NCI-H1048 (cell line): Measurements from ENCODE around the gene PCDHA2.
A peak's percentile ranks its signal among the peaks of the same experiment; 100 is the strongest.
"Not testable (repeated sequence)": the region's sequence is repeated elsewhere in the genome, so short reads cannot be mapped to it uniquely, and the experiment has no call there.

ENCODE experiments used
- DNase-seq: peaks from one replicate; lab custom pipeline; 2025; lab: John Stamatoyannopoulos, UW

The PCDHA2 gene

DNA sequence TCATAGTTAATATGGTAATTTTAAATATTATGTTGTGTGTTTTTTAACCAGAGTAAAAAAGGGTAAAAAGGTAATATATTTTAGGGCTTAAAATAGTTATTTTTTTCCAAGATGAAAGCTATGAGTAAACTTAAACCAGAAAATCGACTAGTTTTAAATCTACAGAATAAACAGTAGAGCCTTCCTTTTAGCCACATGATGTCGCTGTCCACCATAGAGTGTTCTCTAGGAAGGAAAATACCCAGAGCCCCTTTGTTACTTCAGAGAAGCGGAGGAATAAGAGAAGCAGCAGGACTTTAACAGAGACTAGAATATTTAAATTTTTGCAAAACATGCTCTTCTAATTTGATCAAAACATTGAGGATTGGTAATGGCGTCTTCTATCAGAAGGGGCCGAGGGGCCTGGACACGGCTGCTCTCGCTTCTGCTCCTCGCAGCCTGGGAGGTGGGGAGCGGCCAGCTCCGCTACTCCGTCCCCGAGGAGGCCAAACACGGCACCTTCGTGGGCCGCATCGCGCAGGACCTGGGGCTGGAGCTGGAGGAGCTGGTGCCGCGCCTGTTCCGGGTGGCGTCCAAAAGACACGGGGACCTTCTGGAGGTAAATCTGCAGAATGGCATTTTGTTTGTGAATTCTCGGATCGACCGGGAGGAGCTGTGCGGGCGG lies at the start of gene PCDHA2:
Gene PCDHA2 (plus strand): TSS at position 258 of the 664 bp plus-strand sequence.
- no peak for DNase-seq

DNA sequence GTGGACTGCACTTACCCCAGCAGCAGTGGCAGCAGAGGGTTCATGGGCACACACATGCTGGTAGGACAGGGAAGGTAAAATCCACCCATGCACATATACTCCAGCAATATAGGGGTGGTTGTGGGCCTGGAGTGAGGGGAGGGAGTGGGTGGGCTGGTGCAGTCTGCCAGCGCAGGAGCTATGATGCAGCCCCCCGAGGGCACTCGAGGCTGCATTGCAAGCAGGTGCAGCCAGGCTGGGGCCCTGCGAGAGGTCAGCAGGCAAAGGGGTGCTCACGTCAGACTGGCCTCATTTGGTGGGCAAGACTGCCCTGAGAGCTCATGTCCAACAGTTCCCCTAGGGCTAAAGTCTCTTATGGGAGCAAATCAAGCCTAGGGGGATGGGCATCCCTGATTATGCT lies 41.1 kb upstream of the PCDHA2 start:
- no peak for DNase-seq

DNA sequence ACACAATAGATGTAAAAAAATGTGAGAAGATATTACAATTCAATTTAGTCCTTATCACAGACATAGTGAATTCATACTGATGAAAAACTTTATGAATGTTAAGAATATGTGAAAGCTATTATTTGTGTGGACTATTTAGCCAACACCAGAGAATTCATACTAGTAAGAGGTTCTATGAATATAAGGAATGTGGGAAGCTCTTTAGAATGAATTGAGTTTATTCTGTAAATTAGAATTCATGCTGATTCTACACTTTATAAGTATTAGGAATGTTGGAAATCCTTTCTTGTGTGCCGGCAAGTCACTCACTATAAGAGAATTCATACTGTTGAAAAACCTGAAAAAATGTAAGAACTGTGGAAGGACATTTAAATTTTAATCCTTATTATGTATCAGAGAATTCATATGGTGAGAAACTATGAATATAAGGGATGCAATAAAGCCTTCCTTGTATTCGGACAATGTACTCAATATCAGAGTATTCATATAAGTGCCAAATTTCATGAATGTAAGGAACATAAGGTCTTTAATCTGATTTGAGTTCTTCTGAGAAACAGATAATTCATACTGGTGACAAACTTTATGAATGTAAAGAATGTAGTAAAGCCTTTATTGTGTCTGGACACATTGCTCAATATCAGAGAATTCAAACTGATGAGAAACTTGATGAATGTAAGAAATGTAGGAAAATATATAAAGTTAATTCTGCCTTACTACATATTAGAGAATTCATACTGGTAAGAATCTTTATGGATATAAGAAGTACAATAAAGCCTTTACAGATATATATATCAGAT lies 30.3 kb upstream of the PCDHA2 start:
- no peak for DNase-seq

DNA sequence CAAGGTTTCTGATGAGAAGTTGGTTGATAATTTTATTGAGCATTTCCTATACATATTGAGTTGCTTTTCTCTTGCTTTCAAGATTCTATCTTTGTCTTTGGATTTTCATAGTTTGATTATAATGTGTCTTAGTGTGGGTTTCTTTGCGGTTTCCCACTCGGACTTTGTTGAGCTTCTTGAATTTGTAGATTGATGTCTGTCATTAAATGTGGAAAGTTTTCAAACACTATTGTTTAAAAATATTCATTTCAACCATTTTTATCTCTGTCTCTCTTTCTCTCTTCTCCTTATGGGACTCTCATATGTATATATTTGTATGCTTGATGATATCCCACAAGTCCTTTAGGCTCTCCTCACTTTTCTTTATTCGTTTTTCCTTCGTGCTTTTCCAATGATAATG lies 27.2 kb upstream of the PCDHA2 start:
- DNase-seq: no peak

DNA sequence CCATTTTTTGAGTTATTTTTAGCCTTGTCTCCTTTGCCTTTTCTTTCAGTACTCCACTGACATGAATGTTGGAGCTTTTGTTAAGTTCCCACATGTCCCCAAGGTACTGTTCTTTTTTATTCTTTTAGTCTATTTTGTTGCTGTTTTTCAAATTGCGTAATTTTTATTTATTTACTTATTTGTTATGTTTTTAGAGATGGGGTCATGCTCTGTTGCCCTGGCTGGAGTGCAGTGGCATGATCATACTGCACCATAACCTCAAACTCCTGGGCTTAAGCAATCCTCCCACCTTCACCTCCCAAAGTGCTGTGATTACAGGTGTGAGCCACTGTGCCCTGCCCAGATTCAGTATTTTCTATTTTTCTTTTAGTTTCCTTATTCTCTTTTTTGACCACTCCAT lies 14.1 kb upstream of the PCDHA2 start:
- no peak for DNase-seq

DNA sequence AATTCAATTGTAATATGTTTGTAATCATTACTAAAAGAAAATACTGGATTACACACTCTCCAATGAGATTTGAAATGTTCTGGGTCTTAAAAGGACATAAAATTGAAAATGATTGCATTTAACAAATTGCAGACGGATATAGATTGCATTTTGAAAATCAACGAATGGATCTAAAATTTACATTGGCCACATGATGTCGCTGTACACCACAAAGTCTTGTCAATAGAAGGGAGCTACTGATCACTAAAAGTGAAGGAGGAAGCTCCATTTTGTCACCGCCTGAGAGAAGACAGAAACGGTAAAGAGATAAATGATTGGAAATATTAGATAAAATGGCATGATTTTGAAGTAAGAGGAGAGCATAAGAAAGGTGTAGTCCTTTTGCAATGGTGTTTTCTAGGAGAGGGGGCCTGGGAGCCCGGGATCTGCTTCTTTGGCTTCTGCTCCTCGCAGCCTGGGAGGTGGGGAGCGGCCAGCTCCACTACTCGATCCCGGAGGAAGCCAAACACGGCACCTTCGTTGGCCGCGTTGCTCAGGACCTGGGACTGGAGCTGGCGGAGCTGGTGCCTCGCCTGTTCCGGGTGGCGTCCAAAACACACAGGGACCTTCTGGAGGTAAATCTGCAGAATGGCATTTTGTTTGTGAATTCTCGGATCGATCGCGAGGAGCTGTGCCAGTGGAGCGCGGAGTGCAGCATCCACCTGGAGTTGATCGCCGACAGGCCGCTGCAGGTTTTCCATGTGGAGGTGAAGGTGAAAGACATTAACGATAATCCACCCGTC lies 8.6 kb upstream of the PCDHA2 start, which contains the start of gene PCDHA1:
Gene PCDHA1 (plus strand): TSS at position 236 of the 782 bp plus-strand sequence.
- no peak for DNase-seq

DNA sequence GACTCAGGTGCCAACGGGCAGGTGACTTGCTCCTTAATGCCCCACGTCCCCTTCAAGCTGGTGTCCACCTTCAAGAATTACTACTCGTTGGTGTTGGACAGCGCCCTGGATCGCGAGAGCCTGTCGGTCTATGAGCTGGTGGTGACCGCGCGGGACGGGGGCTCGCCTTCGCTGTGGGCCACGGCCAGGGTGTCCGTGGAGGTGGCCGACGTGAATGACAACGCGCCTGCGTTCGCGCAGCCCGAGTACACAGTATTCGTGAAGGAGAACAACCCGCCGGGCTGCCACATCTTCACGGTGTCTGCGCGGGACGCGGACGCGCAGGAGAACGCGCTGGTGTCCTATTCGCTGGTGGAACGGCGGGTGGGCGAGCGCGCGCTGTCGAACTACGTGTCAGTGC lies 7.2 kb upstream of the PCDHA2 start:
- DNase-seq: not testable (repeated sequence)

DNA sequence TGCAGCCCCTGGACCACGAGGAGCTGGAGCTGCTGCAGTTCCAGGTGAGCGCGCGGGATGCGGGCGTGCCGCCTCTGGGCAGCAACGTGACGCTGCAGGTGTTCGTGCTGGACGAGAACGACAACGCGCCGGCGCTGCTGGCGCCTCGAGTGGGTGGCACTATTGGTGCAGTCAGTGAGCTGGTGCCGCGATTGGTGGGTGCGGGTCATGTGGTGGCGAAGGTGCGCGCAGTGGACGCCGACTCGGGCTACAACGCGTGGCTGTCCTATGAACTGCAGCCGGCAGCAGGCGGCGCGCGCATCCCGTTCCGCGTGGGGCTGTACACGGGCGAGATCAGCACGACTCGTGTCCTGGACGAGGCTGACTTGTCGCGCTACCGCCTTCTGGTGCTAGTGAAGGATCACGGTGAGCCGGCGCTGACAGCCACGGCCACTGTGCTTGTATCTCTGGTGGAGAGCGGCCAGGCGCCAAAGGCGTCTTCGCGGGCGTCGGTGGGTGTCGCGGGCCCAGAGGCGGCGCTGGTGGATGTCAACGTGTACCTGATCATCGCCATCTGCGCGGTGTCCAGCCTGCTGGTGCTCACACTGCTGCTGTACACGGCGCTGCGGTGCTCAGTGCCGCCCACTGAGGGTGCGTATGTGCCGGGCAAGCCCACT lies 6.7 kb upstream of the PCDHA2 start:
- DNase-seq: not testable (repeated sequence)

DNA sequence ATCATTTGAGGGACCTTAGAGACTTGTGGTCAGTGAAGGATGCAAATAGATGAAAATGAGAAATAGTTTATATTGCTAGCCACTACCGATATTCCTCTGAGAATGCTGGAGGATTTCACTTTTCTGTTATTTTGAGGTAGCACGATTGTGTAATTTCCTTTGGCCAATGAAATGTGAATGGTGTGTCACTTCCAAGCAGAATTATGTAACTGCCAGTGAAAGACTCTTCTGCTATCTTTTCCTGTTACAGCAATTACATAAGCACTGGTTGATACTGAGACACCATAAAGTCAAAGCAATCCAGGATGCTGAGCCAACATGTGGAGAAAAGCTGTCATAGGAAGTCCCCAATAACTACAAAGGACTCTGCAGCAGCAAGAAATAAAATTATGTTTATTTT lies 3.6 kb upstream of the PCDHA2 start:
- DNase-seq: no peak

DNA sequence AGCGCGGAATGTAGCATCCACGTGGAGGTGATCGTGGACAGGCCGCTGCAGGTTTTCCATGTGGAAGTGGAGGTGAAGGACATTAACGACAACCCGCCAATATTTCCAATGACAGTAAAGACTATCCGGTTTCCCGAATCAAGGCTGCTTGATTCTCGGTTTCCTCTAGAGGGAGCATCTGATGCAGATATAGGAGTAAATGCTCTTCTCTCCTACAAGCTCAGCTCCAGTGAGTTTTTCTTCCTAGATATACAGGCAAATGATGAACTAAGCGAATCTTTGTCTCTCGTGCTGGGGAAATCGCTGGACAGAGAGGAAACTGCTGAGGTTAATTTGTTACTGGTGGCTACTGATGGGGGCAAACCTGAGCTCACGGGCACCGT lies 598 bp downstream of the PCDHA2 start:
- no peak for DNase-seq

DNA sequence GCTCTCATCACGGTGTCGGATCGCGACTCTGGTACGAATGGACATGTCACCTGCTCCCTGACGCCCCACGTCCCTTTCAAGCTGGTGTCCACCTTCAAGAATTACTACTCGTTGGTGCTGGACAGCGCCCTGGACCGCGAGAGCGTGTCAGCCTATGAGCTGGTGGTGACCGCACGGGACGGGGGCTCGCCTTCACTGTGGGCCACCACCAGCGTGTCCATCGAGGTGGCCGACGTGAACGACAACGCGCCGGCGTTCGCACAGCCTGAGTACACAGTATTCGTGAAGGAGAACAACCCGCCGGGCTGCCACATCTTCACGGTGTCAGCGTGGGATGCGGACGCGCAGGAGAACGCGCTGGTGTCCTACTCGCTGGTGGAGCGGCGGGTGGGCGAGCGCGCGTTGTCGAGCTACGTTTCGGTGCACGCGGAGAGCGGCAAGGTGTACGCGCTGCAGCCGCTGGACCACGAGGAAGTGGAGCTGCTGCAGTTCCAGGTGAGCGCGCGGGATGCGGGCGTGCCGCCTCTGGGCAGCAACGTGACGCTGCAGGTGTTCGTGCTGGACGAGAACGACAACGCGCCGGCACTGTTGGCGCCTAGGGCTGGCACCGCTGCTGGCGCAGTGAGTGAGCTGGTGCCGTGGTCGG lies 1.5 kb downstream of the PCDHA2 start:
- DNase-seq: not testable (repeated sequence)

DNA sequence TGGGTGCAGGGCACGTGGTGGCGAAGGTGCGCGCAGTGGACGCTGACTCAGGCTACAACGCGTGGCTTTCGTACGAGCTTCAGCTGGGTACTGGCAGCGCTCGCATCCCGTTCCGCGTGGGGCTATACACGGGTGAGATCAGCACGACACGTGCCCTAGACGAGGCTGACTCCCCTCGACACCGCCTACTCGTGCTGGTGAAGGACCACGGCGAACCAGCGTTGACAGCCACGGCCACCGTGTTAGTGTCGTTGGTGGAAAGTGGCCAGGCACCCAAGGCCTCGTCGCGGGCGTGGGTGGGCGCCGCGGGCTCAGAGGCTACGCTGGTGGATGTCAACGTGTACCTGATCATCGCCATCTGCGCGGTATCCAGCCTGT lies 2.1 kb downstream of the PCDHA2 start:
- no peak for DNase-seq

DNA sequence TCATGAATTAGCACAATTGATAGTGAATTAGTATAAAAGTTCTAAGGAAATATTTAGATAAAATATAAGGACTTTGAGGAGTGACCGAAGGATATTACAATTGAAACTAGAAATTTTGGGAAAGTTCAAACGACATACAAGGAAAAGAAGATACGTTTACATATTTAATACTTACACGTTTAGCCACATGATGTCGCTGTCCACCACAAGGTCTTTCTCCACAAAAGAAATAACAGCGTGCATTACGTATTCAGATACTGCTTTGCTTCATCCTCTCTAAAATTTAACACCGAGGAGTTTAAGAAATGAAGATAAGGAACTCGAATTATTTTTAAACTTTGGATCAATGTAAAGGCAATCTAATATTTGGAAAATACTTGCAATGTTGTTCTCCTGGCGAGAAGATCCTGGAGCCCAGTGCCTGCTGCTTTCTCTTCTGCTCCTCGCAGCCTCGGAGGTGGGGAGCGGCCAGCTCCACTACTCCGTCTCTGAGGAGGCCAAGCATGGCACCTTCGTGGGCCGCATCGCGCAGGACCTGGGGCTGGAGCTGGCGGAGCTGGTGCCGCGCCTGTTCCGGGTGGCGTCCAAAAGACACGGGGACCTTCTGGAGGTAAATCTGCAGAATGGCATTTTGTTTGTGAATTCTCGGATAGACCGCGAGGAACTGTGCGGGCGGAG lies 6.3 kb downstream of the PCDHA2 start, which contains the start of gene PCDHA3:
Gene PCDHA3 (plus strand): TSS at position 242 of the 678 bp plus-strand sequence.
- no peak for DNase-seq

DNA sequence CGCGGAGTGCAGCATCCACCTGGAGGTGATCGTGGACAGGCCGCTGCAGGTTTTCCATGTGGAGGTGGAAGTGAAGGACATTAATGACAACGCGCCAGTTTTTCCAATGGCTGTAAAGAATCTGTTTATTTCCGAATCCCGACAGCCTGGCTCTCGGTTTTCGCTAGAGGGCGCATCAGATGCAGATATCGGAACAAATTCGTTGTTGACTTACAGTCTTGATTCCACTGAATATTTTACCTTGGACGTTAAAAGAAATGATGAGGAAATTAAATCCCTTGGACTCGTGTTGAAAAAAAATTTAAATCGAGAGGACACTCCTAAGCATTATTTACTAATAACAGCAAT lies 6.8 kb downstream of the PCDHA2 start:
- no peak for DNase-seq

DNA sequence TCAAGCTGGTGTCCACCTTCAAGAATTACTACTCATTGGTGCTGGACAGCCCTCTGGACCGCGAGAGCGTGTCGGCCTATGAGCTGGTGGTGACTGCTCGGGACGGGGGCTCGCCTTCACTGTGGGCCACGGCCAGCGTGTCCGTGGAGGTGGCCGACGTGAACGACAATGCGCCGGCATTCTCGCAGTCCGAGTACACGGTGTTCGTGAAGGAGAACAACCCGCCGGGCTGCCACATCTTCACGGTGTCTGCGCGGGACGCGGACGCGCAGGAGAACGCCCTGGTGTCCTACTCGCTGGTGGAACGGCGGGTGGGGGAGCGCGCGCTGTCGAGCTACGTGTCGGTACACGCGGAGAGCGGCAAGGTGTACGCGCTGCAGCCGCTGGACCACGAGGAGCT lies 7.7 kb downstream of the PCDHA2 start:
- DNase-seq: not testable (repeated sequence)

DNA sequence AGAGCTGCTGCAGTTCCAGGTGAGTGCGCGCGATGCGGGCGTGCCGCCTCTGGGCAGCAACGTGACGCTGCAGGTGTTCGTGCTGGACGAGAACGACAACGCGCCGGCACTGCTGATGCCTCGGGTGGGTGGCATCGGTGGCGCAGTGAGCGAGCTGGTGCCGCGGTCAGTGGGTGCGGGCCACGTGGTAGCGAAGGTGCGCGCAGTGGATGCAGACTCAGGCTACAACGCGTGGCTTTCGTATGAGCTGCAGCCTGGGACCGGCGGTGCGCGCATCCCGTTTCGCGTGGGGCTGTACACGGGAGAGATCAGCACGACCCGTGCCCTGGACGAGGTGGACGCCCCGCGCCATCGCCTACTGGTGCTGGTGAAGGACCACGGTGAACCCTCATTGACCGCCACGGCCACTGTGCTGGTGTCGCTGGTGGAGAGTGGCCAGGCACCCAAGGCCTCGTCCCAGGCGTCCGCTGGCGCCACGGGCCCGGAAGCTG lies 8.2 kb downstream of the PCDHA2 start:
- no peak for DNase-seq

DNA sequence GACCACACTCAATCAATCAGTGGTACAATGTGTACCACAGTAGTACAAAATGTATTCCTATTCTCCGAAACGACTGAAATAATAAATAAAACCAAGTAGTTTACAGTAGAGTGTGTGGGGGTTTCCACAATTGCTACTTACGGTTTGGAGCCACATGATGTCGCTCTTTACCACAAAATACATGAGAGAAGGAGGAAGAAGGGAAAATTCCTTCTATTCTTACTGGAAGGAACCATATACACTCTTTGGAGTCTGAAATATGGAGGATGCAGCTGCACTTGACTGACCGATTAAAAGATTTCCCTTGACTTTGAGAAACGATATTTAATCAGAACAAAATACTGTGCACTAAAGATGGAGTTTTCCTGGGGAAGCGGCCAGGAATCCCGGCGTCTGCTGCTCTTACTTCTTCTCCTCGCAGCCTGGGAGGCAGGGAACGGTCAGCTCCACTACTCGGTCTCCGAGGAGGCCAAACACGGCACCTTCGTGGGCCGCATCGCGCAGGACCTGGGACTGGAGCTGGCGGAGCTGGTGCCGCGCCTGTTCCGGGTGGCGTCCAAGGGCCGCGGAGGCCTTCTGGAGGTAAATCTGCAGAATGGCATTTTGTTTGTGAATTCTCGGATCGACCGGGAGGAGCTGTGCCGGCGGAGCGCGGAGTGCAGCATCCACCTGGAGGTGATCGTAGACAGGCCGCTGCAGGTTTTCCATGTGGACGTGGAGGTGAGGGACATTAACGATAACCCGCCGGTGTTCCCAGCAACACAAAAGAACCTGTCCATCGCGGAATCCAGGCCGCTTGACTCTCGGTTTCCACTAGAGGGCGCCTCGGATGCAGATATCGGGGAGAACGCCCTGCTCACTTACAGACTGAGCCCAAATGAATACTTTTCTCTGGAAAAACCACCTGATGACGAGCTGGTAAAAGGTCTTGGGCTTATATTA lies 12.5 kb downstream of the PCDHA2 start, which contains the start of gene PCDHA4:
Gene PCDHA4 (plus strand): TSS at position 235 of the 942 bp plus-strand sequence.
- peak; percentile 48 for DNase-seq

DNA sequence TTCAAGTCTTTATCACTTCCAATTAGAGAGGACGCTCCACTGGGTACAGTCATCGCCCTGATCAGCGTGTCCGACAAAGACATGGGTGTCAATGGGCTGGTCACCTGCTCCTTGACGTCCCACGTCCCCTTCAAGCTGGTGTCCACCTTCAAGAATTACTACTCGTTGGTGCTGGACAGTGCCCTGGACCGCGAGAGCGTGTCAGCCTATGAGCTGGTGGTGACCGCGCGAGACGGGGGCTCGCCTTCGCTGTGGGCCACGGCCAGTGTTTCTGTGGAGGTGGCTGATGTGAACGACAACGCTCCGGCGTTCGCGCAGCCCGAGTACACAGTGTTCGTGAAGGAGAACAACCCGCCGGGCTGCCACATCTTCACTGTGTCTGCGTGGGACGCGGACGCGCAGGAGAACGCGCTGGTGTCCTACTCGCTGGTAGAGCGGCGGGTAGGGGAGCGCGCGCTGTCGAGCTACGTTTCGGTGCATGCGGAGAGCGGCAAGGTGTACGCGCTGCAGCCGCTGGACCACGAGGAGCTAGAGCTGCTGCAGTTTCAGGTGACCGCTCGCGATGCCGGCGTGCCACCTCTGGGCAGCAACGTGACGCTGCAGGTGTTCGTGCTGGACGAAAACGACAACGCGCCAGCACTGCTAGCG lies 13.7 kb downstream of the PCDHA2 start:
- DNase-seq: not testable (repeated sequence)

DNA sequence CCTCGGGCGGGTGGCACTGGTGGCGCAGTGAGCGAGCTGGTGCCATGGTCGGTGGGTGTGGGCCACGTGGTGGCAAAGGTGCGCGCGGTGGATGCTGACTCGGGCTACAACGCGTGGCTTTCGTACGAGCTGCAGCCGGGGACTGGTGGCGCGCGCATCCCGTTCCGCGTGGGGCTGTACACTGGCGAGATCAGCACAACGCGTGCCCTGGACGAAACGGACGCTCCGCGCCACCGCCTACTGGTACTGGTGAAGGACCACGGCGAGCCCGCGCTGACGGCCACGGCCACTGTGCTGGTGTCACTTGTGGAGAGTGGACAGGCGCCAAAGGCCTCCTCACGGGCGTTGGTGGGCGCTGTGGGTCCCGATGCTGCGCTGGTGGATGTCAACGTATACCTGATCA lies 14.2 kb downstream of the PCDHA2 start:
- DNase-seq: no peak
